HG03097 (cell line): Measurements from ENCODE around the gene EFCAB3.
"Not testable (repeated sequence)": the region's sequence is repeated elsewhere in the genome, so short reads cannot be mapped to it uniquely, and the experiment has no call there.

ENCODE experiments used
- ATAC-seq: cut with Tn5 transposase; IDR thresholded peaks from one replicate; pipeline ENCODE4 v1.9.1; 2021; ENCODE audit not compliant: unreplicated experiment, low FRiP score

Gene EFCAB3

GRCh38 chr17:62458483-62458882, 78.1 kb downstream of the EFCAB3 start:
- ATAC-seq: not testable (repeated sequence)

GRCh38 chr17:62464422-62464821, 84.1 kb downstream of the EFCAB3 start:
- not testable (repeated sequence) for ATAC-seq

- not testable (repeated sequence) for ATAC-seq
These were observed 84.9 kb downstream of the EFCAB3 start for GRCh38 chr17:62465271-62465670.
